Fibroblast of lung (primary cell): ENCODE measurements around the gene SPACA7. TPM values are rescaled to one million over a fixed set of nuclear protein-coding genes. Genes with fewer than 3 reads are reported as not detected.
"Not testable (repeated sequence)": the region's sequence is repeated elsewhere in the genome, so short reads cannot be mapped to it uniquely, and the experiment has no call there.

ENCODE experiments used
- DNase-seq, 2 donors: peaks; one replicate each; pipeline versions ENCODE4 v3.0.0 to v3.0.0-alpha.2; 2010; ENCODE audit warnings: low read depth in 2 of 2
- H2AFZ ChIP-seq: 2 replicates; pipeline ENCODE4 v1.5.1; 2012; ENCODE audit warnings: low read length, control low read depth, inconsistent platforms
- H3K27ac ChIP-seq: 2 replicates; pipeline ENCODE4 v1.5.1; 2011; ENCODE audit warnings: low read length, control low read depth; ENCODE audit not compliant: insufficient read depth
- H3K27me3 ChIP-seq: 2 replicates; pipeline ENCODE4 v1.5.1; 2011; ENCODE audit warnings: mild to moderate bottlenecking, low read length; ENCODE audit not compliant: control insufficient read depth, insufficient read depth
- H3K36me3 ChIP-seq: 2 replicates; pipeline ENCODE4 v1.5.1; 2011; ENCODE audit warnings: low read length; ENCODE audit not compliant: control insufficient read depth, insufficient read depth
- H3K4me1 ChIP-seq: 2 replicates; pipeline ENCODE4 v1.5.1; 2011; ENCODE audit warnings: low read length; ENCODE audit not compliant: control insufficient read depth, insufficient read depth; ENCODE audit errors: extremely low read depth
- H3K4me2 ChIP-seq: 2 replicates; pipeline ENCODE4 v1.5.1; 2011; ENCODE audit warnings: low read length, control low read depth; ENCODE audit not compliant: insufficient read depth; ENCODE audit errors: extremely low read depth
- H3K4me3 ChIP-seq, 4 experiments: fragments of 200-600 bp in 1 of 4; sonication (generic) in 1 of 4; replicated peaks in 1 of 4; 2 replicates each; pipeline ENCODE4 v1.5.1; 2011 to 2016; ENCODE audit warnings: low read length in 4 of 4, low read depth in 3 of 4, mild to moderate bottlenecking in 3 of 4, control low read depth in 2 of 4, inconsistent platforms in 1 of 4, mixed read lengths in 1 of 4; ENCODE audit not compliant: insufficient read depth in 1 of 4; ENCODE audit errors: control extremely low read depth in 1 of 4
- H3K79me2 ChIP-seq: 2 replicates; pipeline ENCODE4 v1.5.1; 2012; ENCODE audit warnings: mild to moderate bottlenecking, low read length, inconsistent platforms; ENCODE audit not compliant: control insufficient read depth, insufficient read depth
- H3K9ac ChIP-seq: 2 replicates; pipeline ENCODE4 v1.5.1; 2011; ENCODE audit warnings: mild to moderate bottlenecking, low read length, control low read depth; ENCODE audit not compliant: insufficient read depth
- H3K9me3 ChIP-seq: 2 replicates; pipeline ENCODE4 v1.5.1; 2012; ENCODE audit warnings: low read depth, low read length; ENCODE audit not compliant: control insufficient read depth, insufficient read depth
- H4K20me1 ChIP-seq: 2 replicates; pipeline ENCODE4 v1.5.1; 2011; ENCODE audit warnings: low read length; ENCODE audit not compliant: control insufficient read depth, insufficient read depth; ENCODE audit errors: extremely low read depth
- EZH2 ChIP-seq: IDR thresholded peaks from 2 replicates; pipeline ENCODE4 v1.5.1; 2012; ENCODE audit warnings: low read length, control low read depth, mild to moderate bottlenecking; ENCODE audit errors: missing control alignments
- polyA plus RNA-seq, 2 donors: library from polyadenylated mRNA; depleted of rRNA in 1 of 2; stranded (reverse) in 1 of 2; unstranded in 1 of 2; fragments of >200 nt; gene quantifications; 2 replicates each; pipeline ENCODE4 v1.2.1, GENCODE V29; 2011 to 2012; ENCODE audit warnings: missing spikeins in 1 of 2
- total RNA-seq: library from RNA; depleted of rRNA; stranded (reverse); fragments of >200 nt; gene quantifications from 2 replicates; pipeline ENCODE4 v1.2.1, GENCODE V29; 2014
- TF ChIP-seq, protein P1 (sequence below), 2 donors: IDR thresholded peaks in 1 of 2; conservative IDR thresholded peaks in 1 of 2; 1 replicate in 1 of 2; 2 replicates in 1 of 2; pipeline ENCODE4 v1.5.1; 2011 to 2012; ENCODE audit warnings: low read length in 2 of 2, control low read depth in 1 of 2, inconsistent platforms in 1 of 2, low read depth in 1 of 2, mild to moderate bottlenecking in 1 of 2

SPACA7 gene
- total and polyA plus RNA-seq, 2 donors (not counting 1 experiment from before 2014, with no cell fraction given): not detected

DNA sequence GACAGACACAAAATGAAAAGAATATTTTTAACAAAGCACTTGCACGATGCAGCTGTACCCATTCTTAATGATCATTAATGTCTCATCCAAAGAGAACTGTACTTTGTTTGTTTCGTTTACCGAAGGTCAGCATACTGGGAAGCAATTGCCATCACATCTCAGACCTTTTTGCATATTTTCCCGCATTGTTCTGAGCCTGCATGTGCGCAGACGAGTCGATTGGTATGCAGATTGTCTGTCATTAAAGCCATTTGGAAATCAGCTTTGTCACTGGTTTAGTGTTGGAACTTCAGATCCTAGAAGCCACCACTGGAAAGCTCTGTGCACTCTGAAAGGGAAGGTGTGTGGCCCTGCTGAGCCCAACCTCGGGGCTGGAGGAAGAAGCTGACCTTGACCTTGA, 15.6 kb downstream of the SPACA7 start:
- Histone ChIP-seq H3K27ac (no peak overlapping the region), H3K4me1 (no peaks in the 10 kb centered on the region), H3K36me3 (no peaks in the 10 kb centered on the region), H3K27me3 (no peaks in the 10 kb centered on the region), H2AFZ (no peak overlapping the region), H3K79me2 (no peaks in the 10 kb centered on the region), H3K4me3 (no peak overlapping the region), H3K4me2 (no peak overlapping the region), H3K9ac (no peak overlapping the region), H3K9me3 (no peaks in the 10 kb centered on the region), H4K20me1 (no peaks in the 10 kb centered on the region)
- no peak for DNase-seq
- TF ChIP-seq EZH2: no peak
- TF ChIP-seq, protein P1, sequence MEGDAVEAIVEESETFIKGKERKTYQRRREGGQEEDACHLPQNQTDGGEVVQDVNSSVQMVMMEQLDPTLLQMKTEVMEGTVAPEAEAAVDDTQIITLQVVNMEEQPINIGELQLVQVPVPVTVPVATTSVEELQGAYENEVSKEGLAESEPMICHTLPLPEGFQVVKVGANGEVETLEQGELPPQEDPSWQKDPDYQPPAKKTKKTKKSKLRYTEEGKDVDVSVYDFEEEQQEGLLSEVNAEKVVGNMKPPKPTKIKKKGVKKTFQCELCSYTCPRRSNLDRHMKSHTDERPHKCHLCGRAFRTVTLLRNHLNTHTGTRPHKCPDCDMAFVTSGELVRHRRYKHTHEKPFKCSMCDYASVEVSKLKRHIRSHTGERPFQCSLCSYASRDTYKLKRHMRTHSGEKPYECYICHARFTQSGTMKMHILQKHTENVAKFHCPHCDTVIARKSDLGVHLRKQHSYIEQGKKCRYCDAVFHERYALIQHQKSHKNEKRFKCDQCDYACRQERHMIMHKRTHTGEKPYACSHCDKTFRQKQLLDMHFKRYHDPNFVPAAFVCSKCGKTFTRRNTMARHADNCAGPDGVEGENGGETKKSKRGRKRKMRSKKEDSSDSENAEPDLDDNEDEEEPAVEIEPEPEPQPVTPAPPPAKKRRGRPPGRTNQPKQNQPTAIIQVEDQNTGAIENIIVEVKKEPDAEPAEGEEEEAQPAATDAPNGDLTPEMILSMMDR (conservative IDR thresholded peaks at IDR 0.05 in 1 of 2, IDR thresholded peaks at IDR 0.05 in 1 of 2; ENCODE audit: low read depth in 1 of 2, low read length in 2 of 2): no peak

- Histone ChIP-seq H3K36me3 (no peaks in the 10 kb centered on the region), H3K4me2 (no peak overlapping the region), H3K79me2 (no peaks in the 10 kb centered on the region), H3K4me3 (no peak overlapping the region), H3K4me1 (no peaks in the 10 kb centered on the region), H4K20me1 (no peaks in the 10 kb centered on the region), H3K27me3 (no peaks in the 10 kb centered on the region), H2AFZ (no peak overlapping the region), H3K9ac (no peak overlapping the region), H3K9me3 (no peaks in the 10 kb centered on the region), H3K27ac (no peak overlapping the region)
- no peak for DNase-seq
- TF ChIP-seq, protein P1 (conservative IDR thresholded peaks at IDR 0.05 in 1 of 2, IDR thresholded peaks at IDR 0.05 in 1 of 2; ENCODE audit: low read depth in 1 of 2, low read length in 2 of 2): no peak
- no peak for TF ChIP-seq EZH2
These were observed 16.6 kb downstream of the SPACA7 start for GRCh38 chr13:112392719-112393118.

GRCh38 chr13:112395022-112395421, 18.9 kb downstream of the SPACA7 start:
- not testable (repeated sequence) for H3K36me3 ChIP-seq, H3K4me3 ChIP-seq, H3K9me3 ChIP-seq, H3K27ac ChIP-seq, H3K9ac ChIP-seq, H3K79me2 ChIP-seq, H3K4me1 ChIP-seq, H3K4me2 ChIP-seq, H4K20me1 ChIP-seq, H3K27me3 ChIP-seq, H2AFZ ChIP-seq
- DNase-seq: peak in 1 of 2 donors; percentile 11

DNA sequence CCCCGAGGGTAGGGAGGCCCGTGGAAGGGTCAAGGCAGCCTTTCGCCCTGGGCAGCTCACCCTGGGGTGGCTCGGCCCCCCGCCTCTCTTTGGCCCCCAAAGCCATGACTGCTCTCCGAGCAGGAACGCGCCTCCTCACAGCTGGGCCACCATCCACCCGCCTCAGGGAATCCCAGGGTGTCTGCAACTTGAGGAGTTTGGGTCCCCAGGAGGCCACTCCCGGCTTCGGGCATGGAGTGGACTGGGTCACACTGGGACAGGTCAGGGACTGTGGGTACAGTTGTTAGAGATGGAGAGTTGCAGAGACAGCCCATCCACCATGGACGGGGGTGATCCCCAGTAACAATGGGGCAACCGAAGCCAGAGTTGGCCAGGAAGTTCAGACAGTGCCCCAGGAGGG, 19.8 kb downstream of the SPACA7 start:
- not testable (repeated sequence) for DNase-seq, H3K9ac ChIP-seq, H3K4me1 ChIP-seq, H4K20me1 ChIP-seq, H3K27ac ChIP-seq, H3K4me3 ChIP-seq, H3K79me2 ChIP-seq, H3K27me3 ChIP-seq, H3K36me3 ChIP-seq, H3K4me2 ChIP-seq, H3K9me3 ChIP-seq, H2AFZ ChIP-seq
